GM12878 (cell line): ENCODE results near the gene BCAN.

Source experiments
- EP300 ChIP-seq, 2 experiments: fragments of 150-350 bp in 1 of 2; IDR thresholded peaks; 2 replicates each; pipeline ENCODE4 v1.6.1; 2011 to 2012; ENCODE audit warnings: low read depth in 2 of 2, low read length in 2 of 2, borderline replicate concordance in 1 of 2, improper control_type of control experiment in 1 of 2, inconsistent platforms in 1 of 2; ENCODE audit not compliant: control insufficient read depth in 1 of 2
- EZH2 ChIP-seq: IDR thresholded peaks from 2 replicates; pipeline ENCODE4 v1.6.1; 2012; ENCODE audit warnings: low read depth, mild to moderate bottlenecking, control low read depth, inconsistent platforms, low read length, borderline replicate concordance; ENCODE audit not compliant: control insufficient read depth
- FOXM1 ChIP-seq: IDR thresholded peaks from 2 replicates; pipeline ENCODE4 v1.6.1; 2012; ENCODE audit warnings: low read depth, mild to moderate bottlenecking, inconsistent platforms, low read length, moderate library complexity
- MXI1 ChIP-seq: fragments of 150-350 bp; IDR thresholded peaks from 2 replicates; pipeline ENCODE4 v1.6.1; 2011; ENCODE audit warnings: low read depth, mild to moderate bottlenecking, inconsistent platforms, low read length, improper control_type of control experiment
- POLR2A ChIP-seq: IDR thresholded peaks from 2 replicates; pipeline ENCODE4 v1.6.1; 2011; ENCODE audit warnings: low read depth, mild to moderate bottlenecking, low read length
- SMC3 ChIP-seq: IDR thresholded peaks from 2 replicates; pipeline ENCODE4 v1.6.1; 2011; ENCODE audit warnings: low read length, improper control_type of control experiment, borderline replicate concordance
- SP1 ChIP-seq: IDR thresholded peaks from one replicate; pipeline ENCODE4 v1.6.1; 2011; ENCODE audit warnings: low read depth, low read length
- ZNF274 ChIP-seq: IDR thresholded peaks from one replicate; pipeline ENCODE4 v1.8.0; 2011; ENCODE audit not compliant: insufficient read length, insufficient read depth
- TF ChIP-seq, protein P1 (sequence below), 3 experiments: IDR thresholded peaks in 2 of 3; conservative IDR thresholded peaks in 1 of 3; 2 replicates each; pipeline ENCODE4 v1.5.1; 2011; ENCODE audit warnings: low read depth in 3 of 3, low read length in 3 of 3, mild to moderate bottlenecking in 3 of 3, control low read depth in 2 of 3, moderate library complexity in 2 of 3, inconsistent platforms in 1 of 3, mixed read lengths in 1 of 3; ENCODE audit not compliant: control insufficient read depth in 2 of 3, insufficient read depth in 1 of 3; ENCODE audit errors: extremely low read depth in 1 of 3
- TF ChIP-seq, protein P2 (sequence below): IDR thresholded peaks from 2 replicates; pipeline ENCODE4 v1.6.1; 2011; ENCODE audit warnings: low read depth, mild to moderate bottlenecking, low read length, moderate library complexity, borderline replicate concordance; ENCODE audit errors: extremely low read depth
- TF ChIP-seq, protein P3 (sequence below): IDR thresholded peaks from 2 replicates; pipeline ENCODE4 v1.6.1; 2011; ENCODE audit warnings: borderline replicate concordance, low read depth, mild to moderate bottlenecking, moderate library complexity, mixed read lengths, low read length; ENCODE audit not compliant: insufficient read depth; ENCODE audit errors: extremely low read length

DNA sequence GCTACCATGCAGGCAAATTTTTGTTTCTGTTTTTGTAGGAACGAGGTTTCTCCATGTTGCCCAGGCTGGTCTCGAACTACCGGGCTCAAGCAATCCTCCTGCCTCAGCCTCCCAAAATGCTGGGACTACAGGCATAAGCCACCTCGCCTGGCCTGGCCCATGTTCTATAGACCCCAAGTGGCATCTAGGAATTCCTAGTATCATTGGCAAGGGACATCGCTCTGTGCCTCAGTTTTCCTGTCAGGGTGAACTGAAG is 20.8 kb downstream of the BCAN start:
- TF ChIP-seq, protein P1, sequence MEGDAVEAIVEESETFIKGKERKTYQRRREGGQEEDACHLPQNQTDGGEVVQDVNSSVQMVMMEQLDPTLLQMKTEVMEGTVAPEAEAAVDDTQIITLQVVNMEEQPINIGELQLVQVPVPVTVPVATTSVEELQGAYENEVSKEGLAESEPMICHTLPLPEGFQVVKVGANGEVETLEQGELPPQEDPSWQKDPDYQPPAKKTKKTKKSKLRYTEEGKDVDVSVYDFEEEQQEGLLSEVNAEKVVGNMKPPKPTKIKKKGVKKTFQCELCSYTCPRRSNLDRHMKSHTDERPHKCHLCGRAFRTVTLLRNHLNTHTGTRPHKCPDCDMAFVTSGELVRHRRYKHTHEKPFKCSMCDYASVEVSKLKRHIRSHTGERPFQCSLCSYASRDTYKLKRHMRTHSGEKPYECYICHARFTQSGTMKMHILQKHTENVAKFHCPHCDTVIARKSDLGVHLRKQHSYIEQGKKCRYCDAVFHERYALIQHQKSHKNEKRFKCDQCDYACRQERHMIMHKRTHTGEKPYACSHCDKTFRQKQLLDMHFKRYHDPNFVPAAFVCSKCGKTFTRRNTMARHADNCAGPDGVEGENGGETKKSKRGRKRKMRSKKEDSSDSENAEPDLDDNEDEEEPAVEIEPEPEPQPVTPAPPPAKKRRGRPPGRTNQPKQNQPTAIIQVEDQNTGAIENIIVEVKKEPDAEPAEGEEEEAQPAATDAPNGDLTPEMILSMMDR (IDR thresholded peaks at IDR 0.05 in 2 of 3, conservative IDR thresholded peaks at IDR 0.05 in 1 of 3; ENCODE audit: control insufficient read depth in 2 of 3, extremely low read depth in 1 of 3, insufficient read depth in 1 of 3, low read depth in 3 of 3, low read length in 3 of 3), result no peak
- TF ChIP-seq POLR2A, result no peak
- no peak for TF ChIP-seq MXI1
- TF ChIP-seq ZNF274, result no peak
- TF ChIP-seq, protein P2, sequence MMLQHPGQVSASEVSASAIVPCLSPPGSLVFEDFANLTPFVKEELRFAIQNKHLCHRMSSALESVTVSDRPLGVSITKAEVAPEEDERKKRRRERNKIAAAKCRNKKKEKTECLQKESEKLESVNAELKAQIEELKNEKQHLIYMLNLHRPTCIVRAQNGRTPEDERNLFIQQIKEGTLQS, result no peak
- TF ChIP-seq FOXM1, result no peak
- no peak for TF ChIP-seq EZH2
- no peak for TF ChIP-seq SP1
- TF ChIP-seq SMC3, result no peak
- TF ChIP-seq EP300 (IDR thresholded peaks at IDR 0.05; ENCODE audit: borderline replicate concordance in 1 of 2, control insufficient read depth in 1 of 2, low read depth in 2 of 2, low read length in 2 of 2), result no peak
- TF ChIP-seq, protein P3, sequence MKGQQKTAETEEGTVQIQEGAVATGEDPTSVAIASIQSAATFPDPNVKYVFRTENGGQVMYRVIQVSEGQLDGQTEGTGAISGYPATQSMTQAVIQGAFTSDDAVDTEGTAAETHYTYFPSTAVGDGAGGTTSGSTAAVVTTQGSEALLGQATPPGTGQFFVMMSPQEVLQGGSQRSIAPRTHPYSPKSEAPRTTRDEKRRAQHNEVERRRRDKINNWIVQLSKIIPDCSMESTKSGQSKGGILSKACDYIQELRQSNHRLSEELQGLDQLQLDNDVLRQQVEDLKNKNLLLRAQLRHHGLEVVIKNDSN, result no peak
